OCI-LY1 (cell line): ENCODE results near the gene BMP2K.

ENCODE experiments used
- H2AFZ ChIP-seq: fragments of 200-600 bp; sonication (generic), shearing (Covaris generic); 2 replicates; pipeline ENCODE4 v1.6.0; 2014; ENCODE audit warnings: antibody characterized with exemption, mild to moderate bottlenecking, low read length
- H3F3A ChIP-seq: fragments of 200-600 bp; sonication (generic), shearing (Covaris generic); 2 replicates; pipeline ENCODE4 v1.6.0; 2014; ENCODE audit warnings: mild to moderate bottlenecking, antibody characterized with exemption, low read length, moderate library complexity; ENCODE audit not compliant: insufficient read depth
- H3K27ac ChIP-seq: fragments of 200-600 bp; sonication (generic); 2 replicates; pipeline ENCODE4 v1.5.1; 2014; ENCODE audit warnings: low read length, mixed run types, mild to moderate bottlenecking, low read depth; ENCODE audit not compliant: poor library complexity, severe bottlenecking
- H3K27me3 ChIP-seq: fragments of 200-600 bp; sonication (generic); 2 replicates; pipeline ENCODE4 v1.6.0; 2014; ENCODE audit warnings: antibody characterized with exemption, mild to moderate bottlenecking, low read length, moderate library complexity; ENCODE audit not compliant: insufficient read depth
- H3K36me3 ChIP-seq: fragments of 200-600 bp; sonication (generic); 2 replicates; pipeline ENCODE4 v1.6.1; 2014; ENCODE audit warnings: mild to moderate bottlenecking, antibody characterized with exemption, low read length, moderate library complexity, mixed read lengths; ENCODE audit not compliant: insufficient read depth
- H3K4me1 ChIP-seq: fragments of 200-600 bp; sonication (generic); 2 replicates; pipeline ENCODE4 v1.5.1; 2014; ENCODE audit warnings: mild to moderate bottlenecking, low read length, moderate library complexity; ENCODE audit not compliant: insufficient read depth, severe bottlenecking
- H3K4me2 ChIP-seq: fragments of 200-600 bp; sonication (generic), shearing (Covaris generic); 2 replicates; pipeline ENCODE4 v1.6.1; 2014; ENCODE audit warnings: low read length
- H3K4me3 ChIP-seq: fragments of 200-600 bp; sonication (generic); 2 replicates; pipeline ENCODE4 v1.5.1; 2014; ENCODE audit warnings: low read length, low read depth, mild to moderate bottlenecking, mixed read lengths; ENCODE audit not compliant: poor library complexity, severe bottlenecking
- H3K79me2 ChIP-seq: fragments of 200-600 bp; shearing (Covaris generic); 2 replicates; pipeline ENCODE4 v1.6.1; 2016; ENCODE audit warnings: mixed run types, low read length, mixed read lengths; ENCODE audit not compliant: insufficient read depth
- H3K9ac ChIP-seq: fragments of 200-600 bp; sonication (generic), shearing (Covaris generic); 2 replicates; pipeline ENCODE4 v1.6.1; 2014; ENCODE audit warnings: mild to moderate bottlenecking, low read length, mixed read lengths
- H3K9me2 ChIP-seq: fragments of 200-600 bp; sonication (generic), shearing (Covaris generic); 2 replicates; pipeline ENCODE4 v1.6.1; 2014; ENCODE audit warnings: low read depth, mild to moderate bottlenecking, low read length, mixed read lengths
- H3K9me3 ChIP-seq: fragments of 200-600 bp; shearing (Covaris generic); 2 replicates; pipeline ENCODE4 v1.6.1; 2014; ENCODE audit warnings: low read length, mixed read lengths
- H4K20me1 ChIP-seq: fragments of 200-600 bp; sonication (generic), shearing (Covaris generic); 2 replicates; pipeline ENCODE4 v1.6.0; 2016; ENCODE audit warnings: mild to moderate bottlenecking, low read length; ENCODE audit not compliant: insufficient read depth
- CTCF ChIP-seq: fragments of 200-600 bp; sonication (generic), shearing (Covaris generic); IDR thresholded peaks from 2 replicates; pipeline ENCODE4 v1.5.1; 2017; ENCODE audit warnings: mild to moderate bottlenecking, antibody characterized with exemption, low read length, moderate library complexity, mixed read lengths
- EZH2 ChIP-seq: fragments of 200-600 bp; sonication (generic), shearing (Covaris generic); IDR thresholded peaks from 2 replicates; pipeline ENCODE4 v1.8.0; 2017; ENCODE audit warnings: borderline replicate concordance, mixed run types, mild to moderate bottlenecking, antibody characterized with exemption, low read length, moderate library complexity, mixed read lengths

The BMP2K gene

GRCh38 chr4:78766650-78767049, 9.5 kb upstream of the BMP2K start:
- Histone ChIP-seq H3F3A (no peaks in the 10 kb centered on the region), H3K27me3 (no peaks in the 10 kb centered on the region), H3K4me1 (peaks cover 30% of the 10 kb centered on the region), H3K27ac (peak overlapping the region; percentile 2), H2AFZ (peak overlapping the region; percentile 9), H3K4me2 (peak overlapping the region; percentile 48), H3K79me2 (no peaks in the 10 kb centered on the region), H3K9me2 (no peaks in the 10 kb centered on the region), H3K36me3 (no peaks in the 10 kb centered on the region), H3K9me3 (no peaks in the 10 kb centered on the region), H3K9ac (peak overlapping the region; percentile 28; the same call in 1 of the 2 replicates), H4K20me1 (no peaks in the 10 kb centered on the region), H3K4me3 (peak overlapping the region; percentile 7)
- TF ChIP-seq EZH2 (no peak), CTCF (no peak)

GRCh38 chr4:78767350-78767749, 8.8 kb upstream of the BMP2K start:
- no peaks in the 10 kb centered on the region for H3K27me3 ChIP-seq
- H3K9me3 ChIP-seq = no peaks in the 10 kb centered on the region
- no peak overlapping the region for H2AFZ ChIP-seq
- H4K20me1 ChIP-seq = no peaks in the 10 kb centered on the region
- peaks cover 30% of the 10 kb centered on the region for H3K4me1 ChIP-seq
- H3K4me3 ChIP-seq = no peak overlapping the region
- no peaks in the 10 kb centered on the region for H3F3A ChIP-seq
- H3K9ac ChIP-seq = no peak overlapping the region
- no peaks in the 10 kb centered on the region for H3K9me2 ChIP-seq
- TF ChIP-seq EZH2 (no peak), CTCF (no peak)
- H3K27ac ChIP-seq = no peak overlapping the region
- H3K36me3 ChIP-seq = no peaks in the 10 kb centered on the region
- H3K4me2 ChIP-seq = no peak overlapping the region
- H3K79me2 ChIP-seq = no peaks in the 10 kb centered on the region

- peaks cover 36% of the 10 kb centered on the region for H3K4me1 ChIP-seq
- H3F3A ChIP-seq = no peaks in the 10 kb centered on the region
- TF ChIP-seq CTCF (no peak), EZH2 (no peak)
- no peak overlapping the region for H3K4me3 ChIP-seq
- no peaks in the 10 kb centered on the region for H3K9me2 ChIP-seq
- H3K36me3 ChIP-seq = no peaks in the 10 kb centered on the region
- no peaks in the 10 kb centered on the region for H3K9me3 ChIP-seq
- H3K27me3 ChIP-seq = no peaks in the 10 kb centered on the region
- no peaks in the 10 kb centered on the region for H3K79me2 ChIP-seq
- H4K20me1 ChIP-seq = no peaks in the 10 kb centered on the region
- H2AFZ ChIP-seq = no peak overlapping the region
- no peak overlapping the region for H3K9ac ChIP-seq
- no peak overlapping the region for H3K27ac ChIP-seq
- H3K4me2 ChIP-seq = no peak overlapping the region
Measured at GRCh38 chr4:78768452-78769180, 7.5 kb upstream of the BMP2K start.
